SK-N-SH (cell line): ENCODE results near the gene TYMS. TPM values are rescaled to one million over a fixed set of nuclear protein-coding genes. Genes with fewer than 3 reads are reported as not detected.

ENCODE experiments used
- CTCF ChIA-PET: fragments of 300-600, 350-600 bp; formaldehyde crosslinking; extraction: SDS; loops from one replicate; lab custom pipeline; 2021; lab: Yijun Ruan, JAX
- POLR2A ChIA-PET: fragments of 350-600 bp; sonication (Branson Sonifier 250); formaldehyde crosslinking; extraction: SDS; loops from one replicate; lab custom pipeline; 2020; ENCODE audit warnings: antibody characterized with exemption, inconsistent platforms; lab: Yijun Ruan, JAX
- DNase-seq: peaks from one replicate; pipeline ENCODE4 v3.0.0; 2012
- H2AFZ ChIP-seq: fragments of 200-600 bp; sonication (generic); 2 replicates; pipeline ENCODE4 v1.8.1; 2016; ENCODE audit warnings: antibody characterized with exemption, mild to moderate bottlenecking, low read depth
- H3F3A ChIP-seq: fragments of 200-600 bp; sonication (generic); replicated peaks from 2 replicates; pipeline ENCODE3; 2016; ENCODE audit warnings: antibody characterized with exemption, mild to moderate bottlenecking; ENCODE audit not compliant: insufficient read depth
- H3K27ac ChIP-seq, 2 experiments: fragments of 200-500 bp in 1 of 2; fragments of 200-600 bp in 1 of 2; sonication (Bioruptor generic) in 1 of 2; sonication (generic), shearing (Covaris generic) in 1 of 2; 2 replicates each; pipeline versions ENCODE4 v1.5.1 to v1.6.1; 2014 to 2016; ENCODE audit warnings: low read depth in 2 of 2, inconsistent platforms in 1 of 2, low read length in 1 of 2, mild to moderate bottlenecking in 1 of 2, mixed read lengths in 1 of 2
- H3K27me3 ChIP-seq: fragments of 200-600 bp; sonication (generic), shearing (Covaris generic); 2 replicates; pipeline ENCODE4 v1.6.1; 2016; ENCODE audit warnings: mixed run types; ENCODE audit not compliant: insufficient read depth
- H3K36me3 ChIP-seq, 2 experiments: fragments of 200-500 bp in 1 of 2; fragments of 200-600 bp in 1 of 2; sonication (Bioruptor generic) in 1 of 2; sonication (generic) in 1 of 2; replicated peaks in 1 of 2; 2 replicates each; pipeline versions ENCODE3 to v1.5.1; 2014 to 2016; ENCODE audit warnings: low read length in 1 of 2, mild to moderate bottlenecking in 1 of 2; ENCODE audit not compliant: insufficient read depth in 2 of 2, control insufficient read depth in 1 of 2
- H3K4me1 ChIP-seq, 2 experiments: fragments of 200-500 bp in 1 of 2; fragments of 200-600 bp in 1 of 2; sonication (Bioruptor generic) in 1 of 2; sonication (generic), shearing (Covaris generic) in 1 of 2; 2 replicates each; pipeline versions ENCODE4 v1.5.1 to v1.6.1; 2014 to 2016; ENCODE audit warnings: low read depth in 1 of 2, low read length in 1 of 2, mixed run types in 1 of 2; ENCODE audit not compliant: insufficient read depth in 2 of 2, control insufficient read depth in 1 of 2
- H3K4me2 ChIP-seq: fragments of 200-600 bp; sonication (generic), shearing (Covaris generic); 2 replicates; pipeline ENCODE4 v1.6.1; 2017; ENCODE audit warnings: mixed run types
- H3K4me3 ChIP-seq, 2 experiments: fragments of 200-500 bp in 1 of 2; fragments of 200-600 bp in 1 of 2; sonication (Bioruptor generic) in 1 of 2; sonication (generic), shearing (Covaris generic) in 1 of 2; 2 replicates each; pipeline versions ENCODE4 v1.5.1 to v1.8.1; 2014 to 2016; ENCODE audit warnings: low read depth in 2 of 2, inconsistent platforms in 1 of 2, low read length in 1 of 2, mild to moderate bottlenecking in 1 of 2, mixed read lengths in 1 of 2, moderate library complexity in 1 of 2
- H3K79me2 ChIP-seq: fragments of 200-600 bp; sonication (generic); 2 replicates; pipeline ENCODE4 v1.8.1; 2017; ENCODE audit warnings: mild to moderate bottlenecking; ENCODE audit not compliant: insufficient read depth
- H3K9ac ChIP-seq: fragments of 200-600 bp; sonication (generic); 2 replicates; pipeline ENCODE4 v1.6.1; 2017; ENCODE audit warnings: mixed run types
- H3K9me2 ChIP-seq: fragments of 200-600 bp; sonication (generic); 2 replicates; pipeline ENCODE4 v1.6.1; 2017; ENCODE audit warnings: mixed run types
- H3K9me3 ChIP-seq: fragments of 200-600 bp; sonication (generic); 2 replicates; pipeline ENCODE4 v1.6.1; 2017; ENCODE audit warnings: mixed run types, mild to moderate bottlenecking, moderate library complexity
- H4K20me1 ChIP-seq: fragments of 200-600 bp; sonication (generic); 2 replicates; pipeline ENCODE4 v1.6.1; 2017; ENCODE audit warnings: mild to moderate bottlenecking, mixed run types; ENCODE audit not compliant: insufficient read depth
- EP300 ChIP-seq, 2 experiments: IDR thresholded peaks; 2 replicates each; pipeline versions ENCODE4 v1.4.0 to v1.6.1; 2012; ENCODE audit warnings: borderline replicate concordance in 1 of 2, low read depth in 1 of 2, low read length in 1 of 2
- EZH2phosphoT487 ChIP-seq: fragments of 200-600 bp; sonication (generic); IDR thresholded peaks from 2 replicates; pipeline ENCODE4 v1.6.1; 2017; ENCODE audit warnings: low read depth, mixed run types, mild to moderate bottlenecking, antibody characterized with exemption, moderate library complexity, borderline replicate concordance
- FOXJ3 ChIP-seq: sonication (generic); formaldehyde crosslinking; IDR thresholded peaks from 2 replicates; pipeline ENCODE4 v1.5.1; 2020; ENCODE audit warnings: mild to moderate bottlenecking, missing genetic modification reagents
- FOXM1 ChIP-seq: IDR thresholded peaks from 2 replicates; pipeline ENCODE4 v1.4.0; 2012; ENCODE audit warnings: low read depth, mild to moderate bottlenecking
- GABPA ChIP-seq: IDR thresholded peaks from 2 replicates; pipeline ENCODE4 v1.4.0; 2012; ENCODE audit warnings: low read depth, mild to moderate bottlenecking
- GATA2 ChIP-seq: sonication (generic); formaldehyde crosslinking; IDR thresholded peaks from 2 replicates; pipeline ENCODE4 v1.5.0; 2020; ENCODE audit warnings: mild to moderate bottlenecking, missing genetic modification reagents
- MEF2A ChIP-seq: IDR thresholded peaks from 2 replicates; pipeline ENCODE4 v1.4.0; 2012; ENCODE audit warnings: low read depth, borderline replicate concordance
- MXI1 ChIP-seq: IDR thresholded peaks from 2 replicates; pipeline ENCODE4 v1.6.1; 2012; ENCODE audit warnings: mild to moderate bottlenecking, low read depth, low read length, improper control_type of control experiment
- POLR2AphosphoS5 ChIP-seq: IDR thresholded peaks from 2 replicates; pipeline ENCODE4 v1.6.1; 2012; ENCODE audit warnings: low read depth, low read length
- REST ChIP-seq: IDR thresholded peaks from 2 replicates; pipeline ENCODE4 v1.6.1; 2012; ENCODE audit warnings: mild to moderate bottlenecking, low read depth, low read length, moderate library complexity
- RFX5 ChIP-seq: IDR thresholded peaks from 2 replicates; pipeline ENCODE4 v1.6.1; 2012; ENCODE audit warnings: mild to moderate bottlenecking, improper control_type of control experiment, low read length
- RXRA ChIP-seq: IDR thresholded peaks from 2 replicates; pipeline ENCODE4 v1.4.0; 2012; ENCODE audit warnings: low read depth, mild to moderate bottlenecking, borderline replicate concordance
- SMC3 ChIP-seq: IDR thresholded peaks from 2 replicates; pipeline ENCODE4 v1.6.1; 2012; ENCODE audit warnings: low read depth, low read length, improper control_type of control experiment
- TAF1 ChIP-seq: IDR thresholded peaks from 2 replicates; pipeline ENCODE4 v1.6.1; 2012; ENCODE audit warnings: low read depth, mild to moderate bottlenecking, low read length, moderate library complexity, borderline replicate concordance
- TCF12 ChIP-seq: IDR thresholded peaks from 2 replicates; pipeline ENCODE4 v1.4.0; 2012
- TEAD4 ChIP-seq: IDR thresholded peaks from 2 replicates; pipeline ENCODE4 v1.4.0; 2012; ENCODE audit warnings: mild to moderate bottlenecking, borderline replicate concordance; ENCODE audit not compliant: insufficient read depth
- ZBTB33 ChIP-seq: IDR thresholded peaks from 2 replicates; pipeline ENCODE4 v1.4.0; 2012; ENCODE audit warnings: low read depth, borderline replicate concordance
- WGBS: methylation state at CpG from one replicate; pipeline ENCODE4 v1.1.6; 2017; ENCODE audit warnings: low lambda C conversion rate; 5-methylcytosine and 5-hydroxymethylcytosine counted together
- polyA plus RNA-seq, 3 experiments: library from polyadenylated mRNA; depleted of rRNA; stranded (reverse); fragments of >200 nt; gene quantifications; 2 replicates each; pipeline ENCODE4 v1.2.3, GENCODE V29; 2012

Gene TYMS
- polyA plus RNA-seq, 1 of the 3 experiments (the other 2 are of a cell fraction) = 101 TPM

GRCh38 chr18:669077-669476 is 11.6 kb downstream of the TYMS start:
- Histone ChIP-seq H3F3A (peaks cover 5% of the 10 kb centered on the region), H3K9me3 (no peaks in the 10 kb centered on the region), H3K9ac (no peak overlapping the region), H3K9me2 (no peaks in the 10 kb centered on the region), H3K79me2 (peaks cover 12% of the 10 kb centered on the region; the same call in 1 of the 2 replicates), H3K27me3 (no peaks in the 10 kb centered on the region), H3K4me2 (no peak overlapping the region), H3K4me1 (no peaks in the 10 kb centered on the region), H3K27ac (no peak overlapping the region), H2AFZ (no peak overlapping the region), H4K20me1 (peaks cover 7% of the 10 kb centered on the region; the same call in 1 of the 2 replicates), H3K4me3 (no peak overlapping the region), H3K36me3 (peaks cover 40 to 51% of the 10 kb centered on the region in 2 experiments)
- CTCF ChIA-PET = interaction anchor here (1.4 kb wide), 1 partner anchor 43 kb away, joined by 3 read pairs; the partner anchor contains the start of gene ENOSF1
- TF ChIP-seq MEF2A (no peak), EP300 (IDR thresholded peaks at IDR 0.05; ENCODE audit: borderline replicate concordance in 1 of 2, low read depth in 1 of 2, low read length in 1 of 2) (no peak), RXRA (no peak), RFX5 (no peak), EZH2phosphoT487 (no peak), GATA2 (CRISPR knock-in tag) (no peak), FOXJ3 (CRISPR knock-in tag) (no peak), FOXM1 (no peak), SMC3 (no peak), POLR2AphosphoS5 (no peak), TAF1 (no peak), TCF12 (no peak), ZBTB33 (no peak), GABPA (no peak), REST (no peak), TEAD4 (no peak), MXI1 (no peak)
- POLR2A ChIA-PET = no interaction called here
- WGBS = 92% methylated on average over 8 of the region's 8 CpGs
- no peak for DNase-seq
